Muscle of leg (tissue), 11 donors: ENCODE data around the gene DIP2B. TPM values are rescaled to one million over a fixed set of nuclear protein-coding genes. Genes with fewer than 3 reads are reported as not detected.
"Not testable (repeated sequence)": the region's sequence is repeated elsewhere in the genome, so short reads cannot be mapped to it uniquely, and the experiment has no call there.

ENCODE experiments used
- DNase-seq: peaks from one replicate; pipeline ENCODE4 v3.0.0; 2013
- H3K27ac ChIP-seq: one replicate; pipeline ENCODE4 v1.5.1; 2013; ENCODE audit warnings: mild to moderate bottlenecking, low read length, control low read depth
- H3K27me3 ChIP-seq: one replicate; pipeline ENCODE4 v1.6.1; 2013; ENCODE audit warnings: low read length; ENCODE audit not compliant: control insufficient read depth, insufficient read depth
- H3K36me3 ChIP-seq: one replicate; pipeline ENCODE4 v1.6.1; 2013; ENCODE audit warnings: low read length; ENCODE audit not compliant: control insufficient read depth, insufficient read depth
- H3K4me1 ChIP-seq: one replicate; pipeline ENCODE4 v1.6.1; 2013; ENCODE audit warnings: low read length; ENCODE audit not compliant: control insufficient read depth, insufficient read depth
- H3K4me3 ChIP-seq: one replicate; pipeline ENCODE4 v1.5.1; 2013; ENCODE audit warnings: low read length, control low read depth
- H3K9me3 ChIP-seq: replicated peaks from 2 replicates; pipeline ENCODE4 v1.6.1; 2013; ENCODE audit warnings: low read depth, low read length; ENCODE audit not compliant: control insufficient read depth
- WGBS: methylation state at CpG from one replicate; pipeline ENCODE4 v1.1.5; 2013; ENCODE audit warnings: missing lambda C conversion rate; ENCODE audit not compliant: insufficient coverage; 5-methylcytosine and 5-hydroxymethylcytosine counted together
- polyA plus RNA-seq, 8 donors: library from polyadenylated mRNA; unstranded; fragments of 120-200 nt; gene quantifications; one replicate each; pipeline versions ENCODE4 v1.2.1 to v1.2.3, GENCODE V29; 2013; ENCODE audit warnings: inconsistent platforms in 1 of 8, low replicate concordance in 1 of 8; ENCODE audit not compliant: insufficient read length in 8 of 8, insufficient read depth in 1 of 8
- total RNA-seq: library from RNA; stranded (reverse); fragments of 120-200 nt; gene quantifications from one replicate; pipeline ENCODE4 v1.2.4, GENCODE V29; 2013

The DIP2B gene
- total and polyA plus RNA-seq, 9 donors = 13.2 to 27.2 (median 21.2) TPM

GRCh38 chr12:50530532-50530931 lies 25.7 kb downstream of the DIP2B start:
- Histone ChIP-seq H3K4me3 (no peak overlapping the region), H3K36me3 (no peaks in the 10 kb centered on the region), H3K9me3 (no peaks in the 10 kb centered on the region), H3K27ac (no peak overlapping the region), H3K27me3 (no peaks in the 10 kb centered on the region), H3K4me1 (peaks cover 16% of the 10 kb centered on the region)
- no peak for DNase-seq
- WGBS = 94% methylated on average over 2 of the region's 2 CpGs

GRCh38 chr12:50533203-50533584 lies 28.4 kb downstream of the DIP2B start:
- Histone ChIP-seq H3K9me3 (no peaks in the 10 kb centered on the region), H3K27me3 (no peaks in the 10 kb centered on the region), H3K36me3 (no peaks in the 10 kb centered on the region), H3K4me3 (no peak overlapping the region), H3K27ac (peak overlapping the region; percentile 65), H3K4me1 (peaks cover 12% of the 10 kb centered on the region)
- DNase-seq = no peak
- no CpG with 5 or more reads among the region's 2 CpGs for WGBS

DNA sequence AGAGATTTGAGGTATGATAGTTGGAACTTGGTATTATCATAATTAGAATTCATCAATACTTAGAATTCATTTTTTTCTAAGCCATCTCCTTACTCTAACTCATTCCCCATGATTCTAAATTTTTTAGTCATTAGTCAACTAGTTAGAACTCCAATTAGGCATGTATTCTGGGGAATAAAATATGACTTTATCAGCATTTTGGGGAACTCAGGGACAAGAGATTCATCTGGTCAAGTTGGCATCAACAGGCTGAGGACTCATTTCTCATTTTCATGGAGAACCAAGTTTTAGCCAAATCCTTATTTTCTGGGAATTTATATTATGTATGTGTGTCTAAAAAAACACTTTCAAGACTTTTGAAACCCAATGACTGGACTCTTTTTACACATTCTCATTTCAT lies 29.2 kb downstream of the DIP2B start:
- Histone ChIP-seq H3K27me3 (no peaks in the 10 kb centered on the region), H3K4me1 (peaks cover 11% of the 10 kb centered on the region), H3K4me3 (no peak overlapping the region), H3K27ac (no peak overlapping the region), H3K9me3 (no peaks in the 10 kb centered on the region), H3K36me3 (no peaks in the 10 kb centered on the region)
- DNase-seq = no peak

DNA sequence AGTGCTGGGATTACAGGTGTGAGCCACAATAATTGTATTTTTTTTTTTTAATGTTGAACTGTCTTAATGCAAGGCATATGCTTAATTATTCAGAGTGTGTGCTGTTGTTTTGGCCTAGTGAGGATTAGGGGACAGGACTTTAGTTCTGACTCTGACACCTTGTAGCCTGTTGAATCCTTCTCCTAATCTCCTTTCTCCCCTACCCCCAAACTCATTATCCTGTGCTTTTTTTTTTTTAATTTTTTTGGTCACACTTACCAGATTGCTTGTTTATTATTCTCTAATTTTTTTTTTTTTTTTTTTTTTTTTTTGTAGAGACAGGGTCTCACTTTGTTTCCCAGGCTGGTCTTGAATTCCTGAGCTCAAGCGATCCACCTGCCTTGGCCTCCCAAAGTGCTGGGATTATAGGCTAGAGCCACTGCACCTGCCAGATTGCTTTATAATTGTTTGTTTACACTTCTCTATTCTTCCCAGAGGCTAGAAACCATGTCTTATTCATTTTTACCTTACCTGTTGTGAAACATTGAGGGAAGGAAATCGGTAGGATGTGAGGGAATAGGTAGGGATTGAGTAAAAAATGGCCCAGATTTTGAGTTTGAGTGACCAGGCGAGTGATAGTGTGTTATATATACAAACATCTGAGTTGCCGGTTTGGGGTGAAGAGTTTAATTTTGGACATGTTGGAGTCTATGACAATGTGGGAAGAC lies 32.2 kb downstream of the DIP2B start:
- Histone ChIP-seq H3K4me1 (peaks cover 4% of the 10 kb centered on the region), H3K9me3 (no peaks in the 10 kb centered on the region), H3K27me3 (no peaks in the 10 kb centered on the region), H3K36me3 (no peaks in the 10 kb centered on the region), H3K4me3 (no peak overlapping the region), H3K27ac (no peak overlapping the region)
- WGBS = 88% methylated on average over 3 of the region's 4 CpGs
- DNase-seq = no peak

DNA sequence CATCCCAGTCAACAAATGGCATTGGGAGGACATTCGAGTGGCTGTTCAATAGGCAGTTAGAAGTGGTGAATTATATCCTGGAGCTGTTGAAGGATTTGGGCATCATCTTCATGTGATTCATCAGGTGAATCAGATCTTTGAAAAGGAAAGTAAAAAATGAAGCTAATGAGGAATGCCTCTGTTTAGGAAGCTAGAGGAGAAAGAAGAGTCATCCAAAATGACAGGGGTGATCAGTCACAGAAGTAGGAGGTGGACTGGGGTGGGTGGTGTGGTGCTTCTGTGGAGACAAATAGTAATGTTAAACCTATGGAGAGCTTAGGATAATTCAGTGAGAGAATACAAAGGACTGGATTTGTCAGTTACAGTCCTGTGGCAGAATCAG lies 32.7 kb downstream of the DIP2B start:
- no peaks in the 10 kb centered on the region for H3K9me3 ChIP-seq
- peaks cover 1% of the 10 kb centered on the region for H3K4me1 ChIP-seq
- H3K4me3 ChIP-seq = no peak overlapping the region
- WGBS = 92% methylated on average over 1 of the region's 1 CpG
- no peak for DNase-seq
- H3K27ac ChIP-seq = no peak overlapping the region
- no peaks in the 10 kb centered on the region for H3K36me3 ChIP-seq
- H3K27me3 ChIP-seq = no peaks in the 10 kb centered on the region

GRCh38 chr12:50538182-50538581 lies 33.4 kb downstream of the DIP2B start:
- Histone ChIP-seq H3K4me1 (no peaks in the 10 kb centered on the region), H3K9me3 (no peaks in the 10 kb centered on the region), H3K4me3 (no peak overlapping the region), H3K36me3 (no peaks in the 10 kb centered on the region), H3K27me3 (no peaks in the 10 kb centered on the region), H3K27ac (no peak overlapping the region)
- peak; percentile 41 for DNase-seq
- no CpG with 5 or more reads among the region's 3 CpGs for WGBS

DNA sequence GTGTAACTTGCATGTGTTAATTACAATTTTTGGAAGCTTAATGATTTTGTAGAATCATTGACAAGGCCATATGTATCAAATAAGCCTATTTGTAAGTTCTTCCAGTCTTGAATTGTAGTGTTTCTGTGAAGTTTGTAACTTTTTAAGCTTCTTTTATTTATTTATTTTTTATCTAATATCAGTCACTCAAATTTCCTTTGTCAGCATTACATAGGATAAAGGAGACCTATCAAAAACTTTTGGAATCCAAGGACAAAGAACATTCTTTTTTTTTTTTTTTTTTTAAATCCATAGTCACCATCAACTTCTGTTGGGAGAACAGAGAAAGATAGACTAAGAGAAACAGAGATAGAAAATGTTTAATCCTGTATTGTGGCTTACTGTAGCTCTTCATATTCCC lies 36.4 kb downstream of the DIP2B start:
- Histone ChIP-seq H3K4me3 (no peak overlapping the region), H3K4me1 (peaks cover 4% of the 10 kb centered on the region), H3K27ac (no peak overlapping the region), H3K27me3 (no peaks in the 10 kb centered on the region), H3K9me3 (no peaks in the 10 kb centered on the region), H3K36me3 (no peaks in the 10 kb centered on the region)
- DNase-seq = no peak

- no peak overlapping the region for H3K4me3 ChIP-seq
- DNase-seq = peak; percentile 15
- no peaks in the 10 kb centered on the region for H3K27me3 ChIP-seq
- no peaks in the 10 kb centered on the region for H3K9me3 ChIP-seq
- no peak overlapping the region for H3K27ac ChIP-seq
- no CpG with 5 or more reads among the region's 1 CpG for WGBS
- H3K36me3 ChIP-seq = no peaks in the 10 kb centered on the region
- peaks cover 4% of the 10 kb centered on the region for H3K4me1 ChIP-seq
Measured at GRCh38 chr12:50542448-50542847, 37.7 kb downstream of the DIP2B start.

DNA sequence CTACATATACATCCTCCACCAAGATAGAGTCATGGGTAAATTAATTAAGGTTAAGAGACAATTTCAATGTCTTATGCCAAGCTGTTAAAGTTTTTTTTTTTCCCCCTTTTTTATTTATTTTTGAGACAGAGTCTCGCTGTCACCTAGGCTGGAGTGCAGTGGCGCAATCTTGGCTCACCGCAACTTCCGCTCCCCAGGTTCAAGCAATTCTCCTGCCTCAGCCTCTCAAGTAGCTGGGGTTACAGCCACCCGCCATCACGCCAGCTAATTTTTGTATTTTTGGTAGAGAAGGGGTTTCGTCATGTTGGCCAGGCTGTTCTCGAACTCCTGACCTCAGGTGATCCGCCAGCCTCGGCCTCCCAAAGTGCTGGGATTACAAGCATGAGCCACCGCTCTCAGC lies 38.4 kb downstream of the DIP2B start:
- WGBS = 98% methylated on average over 6 of the region's 11 CpGs
- H3K9me3 ChIP-seq, H3K27me3 ChIP-seq, DNase-seq, H3K27ac ChIP-seq, H3K4me1 ChIP-seq, H3K4me3 ChIP-seq, H3K36me3 ChIP-seq: not testable (repeated sequence)

DNA sequence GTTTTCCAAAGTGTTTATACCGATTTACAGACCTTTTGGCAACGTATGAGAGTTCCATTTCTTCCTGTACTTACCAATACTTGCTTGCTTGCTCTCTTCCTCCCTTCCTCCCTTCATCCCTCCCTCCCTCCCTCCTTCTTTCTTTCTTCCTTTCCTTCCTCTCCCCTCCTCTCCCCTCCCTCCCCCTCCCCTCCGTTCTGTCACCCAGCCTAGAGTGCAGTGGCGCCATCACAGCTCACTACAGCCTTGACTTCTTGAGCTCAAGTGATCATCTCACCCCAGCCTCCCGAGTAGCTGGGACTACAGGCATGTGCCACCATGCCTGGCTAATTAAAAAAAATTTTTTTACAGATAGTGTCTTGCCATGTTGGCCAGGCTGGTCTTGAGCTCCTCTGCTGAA lies 40.4 kb downstream of the DIP2B start:
- Histone ChIP-seq H3K27ac (peak overlapping the region; percentile 60), H3K9me3 (no peaks in the 10 kb centered on the region), H3K36me3 (no peaks in the 10 kb centered on the region), H3K4me1 (peaks cover 4% of the 10 kb centered on the region), H3K4me3 (no peak overlapping the region), H3K27me3 (no peaks in the 10 kb centered on the region)
- WGBS = 83% methylated on average over 3 of the region's 5 CpGs
- DNase-seq = no peak

- peak overlapping the region; percentile 60 for H3K27ac ChIP-seq
- WGBS = 80% methylated on average over 1 of the region's 5 CpGs
- no peak overlapping the region for H3K4me3 ChIP-seq
- no peaks in the 10 kb centered on the region for H3K27me3 ChIP-seq
- no peaks in the 10 kb centered on the region for H3K36me3 ChIP-seq
- peaks cover 4% of the 10 kb centered on the region for H3K4me1 ChIP-seq
- no peaks in the 10 kb centered on the region for H3K9me3 ChIP-seq
- DNase-seq = peak; percentile 52
Measured at GRCh38 chr12:50545786-50546185, 41.0 kb downstream of the DIP2B start.
